Activated T-cell treated with anti-CD3 and anti-CD28 coated beads for 4 hours (primary cell): ENCODE measurements around the gene MS4A1.
"Not testable (repeated sequence)": the region's sequence is repeated elsewhere in the genome, so short reads cannot be mapped to it uniquely, and the experiment has no call there.

ENCODE experiments used
- DNase-seq: peaks from one replicate; pipeline ENCODE4 v3.0.0-alpha.2; 2020

Gene MS4A1

GRCh38 chr11:60455531-60456042 lies at the start of gene MS4A1:
TSS of gene MS4A1 (plus strand) at chr11:60455847. CDS start at chr11:60462375, 6,528 bp downstream.
- DNase-seq, result no peak

DNA sequence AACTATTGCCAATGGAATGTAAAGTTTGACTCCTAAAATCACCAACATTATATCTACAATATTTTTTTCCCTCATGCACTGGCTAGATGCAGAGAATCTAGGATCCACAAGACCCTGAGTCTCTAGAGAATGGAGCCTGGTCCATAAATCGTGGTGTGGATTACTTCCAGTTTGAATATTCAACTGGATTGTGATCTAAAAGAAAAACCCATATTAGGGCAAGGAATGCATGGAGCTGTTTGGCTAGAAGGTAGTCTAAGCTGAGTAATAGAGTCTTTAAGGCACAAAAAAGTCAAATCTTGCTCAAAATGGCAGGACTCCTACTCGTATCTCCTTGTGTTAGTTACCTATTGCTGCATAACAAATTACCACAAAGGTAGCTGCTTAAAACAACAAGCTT lies 35.6 kb upstream of the MS4A1 start:
- DNase-seq, result no peak

- no peak for DNase-seq
Measured at GRCh38 chr11:60422609-60423008, 33.0 kb upstream of the MS4A1 start.

- DNase-seq, result no peak
Measured at GRCh38 chr11:60428517-60428916, 27.1 kb upstream of the MS4A1 start.

- DNase-seq, result no peak
Measured at GRCh38 chr11:60429272-60429671, 26.4 kb upstream of the MS4A1 start, which contains the start of gene MS4A5. TSS of gene MS4A5 (plus strand) at chr11:60429572. CDS start at chr11:60429675, 103 bp downstream.

- DNase-seq, result no peak
Measured at GRCh38 chr11:60431251-60431650, 24.4 kb upstream of the MS4A1 start.

DNA sequence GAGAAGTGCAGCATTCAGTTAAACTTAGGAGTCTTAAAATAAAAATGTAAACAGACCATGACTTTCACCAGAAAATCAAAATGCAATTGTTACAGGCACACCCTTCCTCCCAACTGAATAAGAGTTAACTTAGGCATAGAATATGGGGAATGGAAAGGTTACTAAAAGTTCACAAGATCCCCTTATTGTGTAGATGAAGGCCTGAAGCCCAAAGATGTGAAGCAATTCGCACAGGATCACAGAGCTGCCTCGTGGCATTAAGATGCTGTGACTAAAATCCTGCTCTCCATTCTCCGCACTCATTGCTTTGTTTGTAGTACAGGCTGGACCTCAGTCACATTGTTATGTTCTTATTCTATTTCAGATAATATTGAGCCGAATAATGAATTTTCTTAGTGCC lies 22.2 kb upstream of the MS4A1 start:
- DNase-seq, result no peak

GRCh38 chr11:60447070-60447469 lies 8.6 kb upstream of the MS4A1 start:
- DNase-seq, result no peak

DNA sequence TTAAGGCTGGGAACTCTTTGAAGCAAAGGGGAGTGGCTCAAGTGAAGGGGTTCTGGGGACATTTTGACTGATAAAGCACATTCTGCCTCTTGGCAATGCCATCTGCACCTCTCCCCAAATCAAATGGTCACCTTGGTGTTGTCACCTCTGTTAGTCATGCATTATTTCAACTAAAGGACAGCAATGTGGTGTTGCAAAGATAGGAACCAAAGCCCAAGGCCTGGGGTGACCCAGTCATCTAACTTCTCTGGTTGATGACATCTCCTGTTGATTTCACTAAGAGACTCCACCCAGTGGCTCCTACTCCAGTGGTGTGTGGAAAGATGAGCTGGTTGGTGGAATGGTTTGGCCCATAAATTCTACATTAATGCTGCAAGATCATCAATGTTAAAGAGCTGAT lies 7.8 kb upstream of the MS4A1 start:
- no peak for DNase-seq

DNA sequence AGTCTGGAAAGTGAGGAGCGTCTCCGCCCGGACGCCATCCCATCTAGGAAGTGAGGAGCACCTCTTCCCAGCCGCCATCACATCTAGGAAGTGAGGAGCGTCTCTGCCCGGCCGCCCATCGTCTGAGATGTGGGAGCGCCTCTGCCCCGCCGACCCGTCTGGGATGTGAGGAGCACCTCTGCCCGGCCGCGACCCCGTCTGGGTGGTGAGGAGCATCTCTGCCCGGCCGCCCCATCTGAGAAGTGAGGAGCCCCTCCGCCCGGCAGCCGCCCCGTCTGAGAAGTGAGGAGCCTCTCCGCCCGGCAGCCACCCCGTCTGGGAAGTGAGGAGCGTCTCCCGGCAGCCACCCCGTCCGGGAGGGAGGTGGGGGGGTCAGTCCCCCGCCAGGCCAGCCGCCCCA lies 4.5 kb upstream of the MS4A1 start:
- not testable (repeated sequence) for DNase-seq

GRCh38 chr11:60454212-60454611 lies 1.4 kb upstream of the MS4A1 start:
- DNase-seq, result no peak

DNA sequence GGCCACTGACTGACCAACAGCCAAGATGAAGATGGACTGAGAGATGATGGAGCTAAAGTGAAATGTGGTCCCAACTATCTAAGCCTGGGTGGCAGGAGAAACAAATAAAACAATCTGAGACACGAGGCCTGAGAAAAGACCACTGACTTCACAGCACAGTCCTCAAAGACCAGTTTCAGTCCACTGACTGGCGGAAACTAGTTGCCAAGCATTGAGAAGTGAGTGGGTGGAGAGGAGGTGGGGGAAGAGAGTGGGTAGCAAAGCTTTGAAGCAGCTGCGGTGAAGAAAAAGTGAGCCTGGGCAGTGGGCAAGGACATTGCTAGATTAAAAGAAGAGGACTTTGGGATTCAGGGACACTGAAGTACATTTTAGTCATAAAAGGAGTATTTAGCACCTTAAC lies 1.9 kb downstream of the MS4A1 start:
- DNase-seq, result no peak

DNA sequence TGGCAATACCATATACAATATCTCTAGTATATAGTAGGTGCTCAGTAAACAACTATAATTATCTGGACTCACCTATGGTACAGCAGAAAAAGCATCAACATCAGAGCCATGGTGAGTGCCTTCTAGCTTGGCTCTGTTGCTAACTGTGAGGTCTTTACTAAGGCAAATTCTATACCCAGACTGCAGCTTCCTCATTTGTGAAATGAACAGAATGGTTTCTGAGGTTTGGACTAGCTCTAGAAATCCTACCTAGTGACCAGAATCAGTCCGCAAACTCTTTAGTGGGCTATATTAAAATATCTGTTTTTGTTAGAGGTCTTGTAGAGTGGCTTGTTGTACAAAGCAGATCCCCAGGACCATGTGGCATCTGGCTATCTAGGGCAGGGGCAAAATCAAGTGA lies 3.7 kb downstream of the MS4A1 start:
- no peak for DNase-seq

DNA sequence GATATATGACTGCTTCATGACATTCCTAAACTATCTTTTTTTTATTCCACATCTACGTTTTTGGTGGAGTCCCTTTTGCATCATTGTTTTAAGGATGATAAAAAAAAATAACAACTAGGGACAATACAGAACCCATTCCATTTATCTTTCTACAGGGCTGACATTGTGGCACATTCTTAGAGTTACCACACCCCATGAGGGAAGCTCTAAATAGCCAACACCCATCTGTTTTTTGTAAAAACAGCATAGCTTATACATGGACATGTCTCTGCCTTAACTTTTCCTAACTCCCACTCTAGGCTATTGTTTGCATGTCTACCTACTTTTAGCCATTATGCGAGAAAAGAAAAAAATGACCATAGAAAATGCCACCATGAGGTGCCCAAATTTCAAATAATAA lies 13.2 kb downstream of the MS4A1 start:
- DNase-seq, result no peak

- DNase-seq, result no peak
Measured at GRCh38 chr11:60469723-60470122, 14.1 kb downstream of the MS4A1 start.

DNA sequence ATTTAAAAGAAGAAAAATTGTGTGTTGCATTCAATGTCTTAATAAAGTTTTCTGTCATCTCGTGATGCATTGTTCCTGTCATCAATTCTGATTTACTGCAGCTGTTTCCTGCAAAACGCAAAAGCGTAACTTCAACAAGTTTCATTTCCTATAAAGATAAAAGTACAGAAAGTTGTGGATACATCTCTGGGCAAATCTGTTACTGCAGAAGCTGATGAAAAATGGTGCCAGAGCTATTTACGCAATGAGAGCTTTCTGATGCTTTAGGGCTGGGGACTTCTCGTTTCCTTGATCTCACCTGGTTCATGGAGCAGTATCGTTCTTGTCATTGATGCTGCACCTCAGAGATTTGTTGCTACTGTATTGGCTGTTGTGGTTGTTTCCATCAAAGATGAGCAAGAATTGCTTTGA lies 21.4 kb downstream of the MS4A1 start:
- DNase-seq, result no peak

DNA sequence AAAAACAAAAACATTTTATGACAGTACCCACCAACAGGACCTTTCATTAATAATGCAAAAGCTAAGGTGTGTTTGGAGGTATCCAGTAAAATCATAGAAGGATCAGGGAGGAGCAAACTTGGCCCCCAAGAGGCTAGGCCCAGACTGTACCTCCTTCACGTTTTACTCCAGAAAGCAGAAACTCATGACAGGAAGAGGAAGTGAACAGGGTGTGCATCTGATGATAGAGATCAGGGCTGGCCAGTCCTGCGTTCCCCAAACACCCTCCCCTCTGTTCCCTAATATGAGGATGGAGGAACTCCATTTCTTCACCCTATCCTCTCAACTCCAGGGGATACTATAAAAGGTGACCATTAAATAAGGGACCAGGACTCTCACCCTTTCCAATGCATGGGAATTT lies 26.7 kb downstream of the MS4A1 start:
- no peak for DNase-seq

DNA sequence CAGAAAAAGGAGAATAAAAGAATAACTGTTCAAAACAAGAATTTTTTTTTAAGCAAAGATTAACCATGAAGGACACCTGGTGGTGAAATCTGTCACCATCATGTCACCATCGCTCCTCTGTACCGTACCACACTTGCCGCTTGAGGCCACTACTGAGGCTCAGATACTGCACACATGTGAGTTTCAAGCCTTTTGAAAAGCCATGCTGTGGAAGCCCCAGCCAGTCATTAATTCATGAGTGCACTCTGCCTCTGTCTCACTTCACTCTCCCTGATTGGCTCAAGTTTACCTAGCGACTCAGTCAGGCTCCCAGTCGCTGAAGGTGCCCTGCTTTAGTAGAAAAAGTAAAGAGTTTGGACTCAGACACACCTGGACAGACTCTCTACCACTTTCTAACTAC lies 30.3 kb downstream of the MS4A1 start:
- no peak for DNase-seq

DNA sequence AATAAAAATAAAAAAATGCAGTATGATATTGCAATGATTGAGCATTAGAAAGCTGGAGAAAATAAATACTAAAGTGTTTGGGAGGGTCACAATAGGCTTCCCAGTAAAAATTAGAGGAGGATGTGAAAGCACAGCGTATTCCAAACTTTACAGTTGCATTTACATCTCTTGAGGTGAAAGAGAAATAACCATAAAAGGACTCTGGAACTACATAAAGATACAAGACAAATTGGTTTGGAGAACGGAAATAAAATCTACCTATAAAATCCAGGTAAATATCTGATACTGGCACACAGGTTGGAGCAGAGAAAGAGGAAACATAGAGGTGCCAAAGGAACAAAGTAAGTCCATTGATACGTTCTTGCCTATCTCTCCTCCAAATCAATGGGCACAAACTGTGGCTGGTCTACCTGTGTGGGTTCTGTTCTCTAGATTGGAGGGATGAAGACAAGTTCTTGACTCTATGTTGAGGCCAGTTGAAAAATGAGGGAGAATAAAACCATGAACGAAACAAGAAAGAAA lies 36.9 kb downstream of the MS4A1 start, which contains the start of gene MS4A12:
Gene MS4A12, plus strand, starts transcription at position 291 of the 522 bp plus-strand sequence. CDS start 4,541 bp downstream, outside the sequence.
- DNase-seq, result no peak

DNA sequence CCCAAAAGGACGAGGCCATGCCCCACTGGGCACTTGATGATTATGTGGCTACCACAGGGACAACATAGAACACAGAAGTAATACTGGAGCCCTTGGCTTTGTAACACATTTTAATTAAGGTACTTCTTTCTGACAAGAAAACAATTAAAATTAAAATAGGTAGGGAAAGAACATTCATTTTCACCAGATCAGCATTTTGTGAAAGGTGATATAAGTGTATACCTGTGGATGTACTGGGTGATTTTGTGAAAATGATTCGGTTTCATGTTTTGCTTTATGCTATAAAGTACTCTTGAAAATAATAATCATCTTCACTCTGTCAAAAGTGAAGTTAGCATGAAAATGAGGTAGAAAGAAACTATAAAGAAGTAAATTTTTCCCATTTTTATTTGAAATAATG lies 37.8 kb downstream of the MS4A1 start:
- DNase-seq, result no peak

DNA sequence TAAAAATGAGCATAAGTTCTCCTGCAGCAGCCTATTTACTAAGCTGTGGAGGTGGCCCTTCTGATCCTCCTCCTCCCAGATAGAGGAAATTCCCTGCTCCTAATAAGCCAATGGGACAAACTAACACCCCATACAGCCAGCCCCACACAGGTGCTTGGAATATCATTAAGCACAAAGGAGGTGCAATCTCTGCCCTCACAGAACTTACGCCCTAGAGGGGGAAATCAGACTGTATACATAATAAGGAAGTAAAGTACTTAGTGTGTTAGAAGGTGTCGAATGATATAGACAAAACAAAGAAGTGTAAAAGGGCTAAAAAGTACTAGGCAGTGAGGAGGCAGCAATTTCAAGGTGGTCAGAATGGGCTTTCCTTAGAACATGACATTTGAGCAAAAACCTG lies 42.8 kb downstream of the MS4A1 start:
- no peak for DNase-seq

DNA sequence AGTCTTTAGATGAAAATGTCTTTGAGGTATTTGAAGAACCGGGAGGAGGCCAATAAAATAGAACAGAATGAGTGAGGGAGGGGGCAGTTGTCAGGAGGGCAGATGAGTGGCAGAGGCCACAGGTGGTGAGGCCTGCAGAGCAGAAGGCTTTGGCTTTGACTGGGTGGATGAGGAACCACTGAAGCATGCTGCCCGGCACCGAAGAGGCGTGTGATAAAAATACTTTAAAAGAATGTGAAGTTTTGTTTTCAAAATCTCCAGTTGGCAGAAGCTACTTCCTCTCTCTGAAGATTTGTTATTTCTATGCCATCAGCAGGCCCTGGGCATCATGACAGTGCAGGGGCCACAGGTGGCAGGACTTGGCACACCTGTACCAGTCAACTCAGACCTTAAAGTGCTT lies 43.2 kb downstream of the MS4A1 start:
- no peak for DNase-seq

DNA sequence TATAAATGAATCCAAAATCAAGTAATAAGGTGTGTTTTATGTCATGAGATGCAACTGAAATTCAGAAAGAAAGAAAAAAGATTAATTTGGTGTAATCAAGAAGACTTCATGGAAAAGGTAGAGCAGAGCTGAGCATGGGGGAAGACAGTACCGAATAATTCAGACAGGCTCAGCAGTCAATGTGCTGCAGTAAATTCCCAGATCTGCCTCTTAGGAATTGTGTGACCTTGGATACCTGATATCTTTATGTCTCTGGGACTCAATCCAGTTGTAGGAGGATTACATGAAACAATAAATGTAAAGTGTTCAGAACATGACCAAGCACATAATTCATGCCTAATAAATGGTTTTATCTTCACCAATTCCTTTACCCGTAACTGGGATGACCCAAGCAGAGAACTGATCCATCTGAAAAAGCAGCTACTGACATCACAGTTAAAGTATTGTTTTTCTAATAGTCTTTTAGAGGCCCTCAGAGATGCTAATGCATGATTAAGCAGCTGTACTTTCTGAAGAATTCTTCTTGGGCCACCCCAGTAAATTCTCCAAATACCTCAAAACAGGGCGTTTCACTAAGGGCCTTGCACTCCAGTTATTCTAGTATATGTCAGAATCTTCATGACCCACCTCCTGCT lies 44.7 kb downstream of the MS4A1 start:
- DNase-seq, result no peak

- DNase-seq, result no peak
Measured at GRCh38 chr11:60502221-60502775, 46.7 kb downstream of the MS4A1 start.
